ENCODE data around the gene ZDHHC18.

ZDHHC18 gene

DNA sequence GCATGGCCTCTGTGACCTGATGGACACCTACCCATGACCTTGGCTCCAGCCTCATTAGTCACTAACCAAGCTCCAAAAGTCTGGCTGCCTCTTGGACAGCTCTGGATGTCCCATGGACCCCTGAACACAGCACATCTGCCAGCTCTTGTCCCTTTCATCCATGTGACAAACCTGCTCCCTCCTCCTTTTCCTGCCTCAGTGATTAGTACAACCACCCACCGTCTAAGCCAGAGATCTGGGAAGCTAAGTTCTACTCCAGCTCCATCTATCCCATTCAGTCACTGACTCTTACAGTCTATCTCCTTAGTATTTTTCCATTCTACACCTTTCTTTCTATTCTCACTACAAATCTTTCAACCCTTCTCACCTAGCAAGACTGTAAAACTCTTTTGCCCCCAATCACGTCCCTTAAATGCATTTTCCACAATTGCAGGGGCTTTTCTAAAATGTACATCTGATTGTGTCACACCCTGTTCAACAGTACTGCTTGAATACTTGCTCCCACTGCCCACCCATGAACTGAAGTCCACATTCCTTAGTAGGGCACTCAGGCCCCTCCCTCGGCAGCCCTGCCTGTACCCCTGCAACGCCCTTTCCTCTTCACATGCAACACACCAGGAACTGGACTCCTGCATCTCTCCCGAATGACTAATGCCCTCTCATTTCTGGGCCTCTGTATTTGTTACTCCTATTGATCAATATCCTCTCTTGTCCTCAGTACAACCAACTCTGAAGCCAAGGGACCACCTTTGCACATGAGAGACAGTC, 56.4 kb downstream of the ZDHHC18 start:
- Histone ChIP-seq H3K9ac (no peak overlapping the region), H3K4me2 (ENCODE audit: low read length) (no peak overlapping the region), H3K27me3 (ENCODE audit: control insufficient read depth, insufficient read depth, low read length) (no peaks in the 10 kb centered on the region), H3K9me3 (ENCODE audit: control insufficient read depth, low read length) (no peaks in the 10 kb centered on the region), H3K79me2 (no peaks in the 10 kb centered on the region), H3K4me3 (ENCODE audit: low read depth, low read length) (no peak overlapping the region), H3K36me3 (ENCODE audit: control insufficient read depth, insufficient read depth, low read length) (no peaks in the 10 kb centered on the region), H3K27ac (no peak overlapping the region), H3K4me1 (no peaks in the 10 kb centered on the region), H2AFZ (no peak overlapping the region)
- TF ChIP-seq, protein P1, sequence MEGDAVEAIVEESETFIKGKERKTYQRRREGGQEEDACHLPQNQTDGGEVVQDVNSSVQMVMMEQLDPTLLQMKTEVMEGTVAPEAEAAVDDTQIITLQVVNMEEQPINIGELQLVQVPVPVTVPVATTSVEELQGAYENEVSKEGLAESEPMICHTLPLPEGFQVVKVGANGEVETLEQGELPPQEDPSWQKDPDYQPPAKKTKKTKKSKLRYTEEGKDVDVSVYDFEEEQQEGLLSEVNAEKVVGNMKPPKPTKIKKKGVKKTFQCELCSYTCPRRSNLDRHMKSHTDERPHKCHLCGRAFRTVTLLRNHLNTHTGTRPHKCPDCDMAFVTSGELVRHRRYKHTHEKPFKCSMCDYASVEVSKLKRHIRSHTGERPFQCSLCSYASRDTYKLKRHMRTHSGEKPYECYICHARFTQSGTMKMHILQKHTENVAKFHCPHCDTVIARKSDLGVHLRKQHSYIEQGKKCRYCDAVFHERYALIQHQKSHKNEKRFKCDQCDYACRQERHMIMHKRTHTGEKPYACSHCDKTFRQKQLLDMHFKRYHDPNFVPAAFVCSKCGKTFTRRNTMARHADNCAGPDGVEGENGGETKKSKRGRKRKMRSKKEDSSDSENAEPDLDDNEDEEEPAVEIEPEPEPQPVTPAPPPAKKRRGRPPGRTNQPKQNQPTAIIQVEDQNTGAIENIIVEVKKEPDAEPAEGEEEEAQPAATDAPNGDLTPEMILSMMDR (IDR thresholded peaks at IDR 0.05): no peak

- no peak overlapping the region for H3K4me3 ChIP-seq (ENCODE audit: low read depth, low read length)
- TF ChIP-seq, protein P1 (IDR thresholded peaks at IDR 0.05): peak; percentile 21
- H3K79me2 ChIP-seq: no peaks in the 10 kb centered on the region
- no peak overlapping the region for H2AFZ ChIP-seq
- H3K4me1 ChIP-seq: no peaks in the 10 kb centered on the region
- H3K4me2 ChIP-seq (ENCODE audit: low read length): no peak overlapping the region
- no peaks in the 10 kb centered on the region for H3K36me3 ChIP-seq (ENCODE audit: control insufficient read depth, insufficient read depth, low read length)
- no peaks in the 10 kb centered on the region for H3K27me3 ChIP-seq (ENCODE audit: control insufficient read depth, insufficient read depth, low read length)
- no peak overlapping the region for H3K9ac ChIP-seq
- no peaks in the 10 kb centered on the region for H3K9me3 ChIP-seq (ENCODE audit: control insufficient read depth, low read length)
- no peak overlapping the region for H3K27ac ChIP-seq
Measured at GRCh38 chr1:26887125-26887524, 60.6 kb downstream of the ZDHHC18 start.

DNA sequence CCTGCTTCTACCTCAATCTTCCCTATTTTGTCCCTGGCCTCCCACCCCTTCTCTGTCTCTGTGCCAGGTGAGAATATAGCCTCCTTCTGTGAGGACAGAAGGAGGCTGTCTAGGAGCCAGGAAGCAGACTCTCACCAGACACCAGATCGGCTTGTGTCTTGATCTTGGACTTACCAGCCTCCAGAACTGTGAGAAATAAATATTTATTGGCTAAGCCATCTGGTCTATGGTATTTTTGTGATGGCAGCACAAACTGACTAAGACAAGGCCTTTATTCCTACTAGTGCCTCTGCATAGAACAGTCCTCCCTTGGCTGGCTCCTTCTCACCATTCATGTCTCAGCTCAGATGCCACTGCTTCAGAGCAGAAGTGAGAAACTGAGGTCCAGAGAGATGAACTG, 61.7 kb downstream of the ZDHHC18 start:
- no peak overlapping the region for H2AFZ ChIP-seq
- H3K4me2 ChIP-seq (ENCODE audit: low read length): no peak overlapping the region
- H3K4me3 ChIP-seq (ENCODE audit: low read depth, low read length): no peak overlapping the region
- no peaks in the 10 kb centered on the region for H3K9me3 ChIP-seq (ENCODE audit: control insufficient read depth, low read length)
- H3K27ac ChIP-seq: no peak overlapping the region
- no peaks in the 10 kb centered on the region for H3K79me2 ChIP-seq
- H3K9ac ChIP-seq: no peak overlapping the region
- H3K4me1 ChIP-seq: no peaks in the 10 kb centered on the region
- no peaks in the 10 kb centered on the region for H3K27me3 ChIP-seq (ENCODE audit: control insufficient read depth, insufficient read depth, low read length)
- TF ChIP-seq, protein P1 (IDR thresholded peaks at IDR 0.05): no peak
- H3K36me3 ChIP-seq (ENCODE audit: control insufficient read depth, insufficient read depth, low read length): no peaks in the 10 kb centered on the region

DNA sequence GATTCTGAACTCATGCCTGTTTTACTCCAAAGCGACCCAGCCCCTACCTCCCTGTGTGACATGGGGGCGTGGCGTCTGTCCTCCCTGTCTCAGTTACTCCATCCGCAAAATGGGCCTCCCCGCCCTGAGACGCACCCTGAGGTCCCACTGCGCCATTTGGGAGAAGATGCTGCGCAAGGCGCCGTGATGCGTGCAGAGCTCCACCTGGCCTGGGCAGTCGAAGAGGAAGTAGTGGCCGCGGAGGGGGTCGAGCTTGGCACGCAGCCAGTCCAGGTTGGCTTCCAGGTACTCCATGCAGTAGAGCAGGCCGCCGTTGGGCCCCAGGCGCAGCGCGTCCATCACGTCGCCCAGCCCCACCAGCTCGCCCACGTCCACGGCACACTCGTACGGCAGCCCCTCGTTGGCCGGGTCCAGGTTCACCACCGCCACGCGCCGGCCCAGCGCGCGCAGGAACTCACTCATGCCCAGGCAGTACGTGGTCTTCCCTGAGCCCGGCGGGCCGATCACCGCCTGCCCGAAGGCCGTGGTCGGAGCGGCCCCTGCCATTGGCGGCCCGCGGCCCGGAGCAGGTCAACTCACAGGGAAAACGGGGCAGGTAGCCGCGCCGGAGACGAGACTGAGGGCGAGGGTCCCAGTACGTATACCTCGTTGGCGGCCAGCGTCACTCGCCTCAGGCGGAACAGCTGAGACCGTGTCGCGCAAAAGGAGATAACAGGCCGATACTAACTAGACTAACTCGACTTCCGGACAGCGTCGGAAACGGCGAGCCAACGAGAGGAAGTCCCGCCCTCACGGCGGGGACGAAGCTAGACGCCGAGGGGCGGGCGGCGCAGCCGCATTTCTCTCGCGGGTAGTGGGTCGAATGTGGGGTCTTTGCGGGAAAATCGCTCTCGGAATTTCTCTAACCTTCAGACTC, 63.3 kb downstream of the ZDHHC18 start, which contains the start of gene GPN2:
Gene GPN2, minus strand, starts transcription at position 733 of the 916 bp plus-strand sequence. Its CDS starts 187 bp downstream, at position 546.
- Histone ChIP-seq H3K4me3 (ENCODE audit: low read depth, low read length) (peak within 1 kb of the TSS; percentile 64), H3K4me2 (ENCODE audit: low read length) (peak within 1 kb of the TSS; percentile 62), H3K36me3 (ENCODE audit: control insufficient read depth, insufficient read depth, low read length) (no peaks in the 10 kb centered on the region), H3K79me2 (no peaks in the 10 kb centered on the region), H2AFZ (peak within 1 kb of the TSS; percentile 83), H3K4me1 (no peaks in the 10 kb centered on the region), H3K27me3 (ENCODE audit: control insufficient read depth, insufficient read depth, low read length) (no peaks in the 10 kb centered on the region), H3K27ac (peak within 1 kb of the TSS; percentile 85), H3K9me3 (ENCODE audit: control insufficient read depth, low read length) (no peaks in the 10 kb centered on the region), H3K9ac (peak within 1 kb of the TSS; percentile 80)
- TF ChIP-seq, protein P1 (IDR thresholded peaks at IDR 0.05): no peak
